K562 (cell line): ENCODE measurements around the gene SCIN. TPM values are rescaled to one million over a fixed set of nuclear protein-coding genes. Genes with fewer than 3 reads are reported as not detected.

Source experiments
- ATAC-seq: fragments of 200-7000 bp; cut with Tn5 transposase; 3 replicates; pipeline ENCODE4 v1.9.1; 2020; ENCODE audit warnings: moderate library complexity
- BruUV-seq: library from RNA; stranded (reverse); fragments of 400-500 nt; replicated peaks from 2 replicates; lab custom pipeline; 2021; lab: Mats Ljungman, UMichigan
- CTCF ChIA-PET: fragments of 300-600 bp; formaldehyde crosslinking; extraction: SDS; loops from one replicate; lab custom pipeline; 2021; ENCODE audit warnings: low intra/inter-chr PET ratio; lab: Yijun Ruan, JAX
- POLR2A ChIA-PET: fragments of 300-600, 350-650 bp; sonication (Branson Sonifier 250); formaldehyde crosslinking; extraction: SDS; loops from one replicate; lab custom pipeline; 2021; ENCODE audit warnings: antibody characterized with exemption, inconsistent platforms; lab: Yijun Ruan, JAX
- DNase-seq, 4 experiments: peaks; one replicate each; pipeline versions ENCODE4 v3.0.0 to v3.0.0-alpha.2; 2011 to 2018; ENCODE audit warnings: low spot score in 3 of 4, mixed read lengths in 3 of 4; ENCODE audit errors: extremely low read depth in 1 of 4
- FAIRE-seq: peaks from 2 replicates; lab custom pipeline; 2011; peaks lifted over from hg19 to GRCh38; lab: Jason Lieb, UNC
- H2AFZ ChIP-seq: 2 replicates; pipeline ENCODE4 v1.6.0; 2011; ENCODE audit warnings: low read depth, low read length, control low read depth, inconsistent platforms
- H3K27ac ChIP-seq: fragments of 200-600 bp; 3 replicates; pipeline ENCODE4 v1.8.0; 2011; ENCODE audit warnings: low read depth, mild to moderate bottlenecking, control low read depth, inconsistent platforms, low read length, moderate library complexity, mixed read lengths; ENCODE audit errors: extremely low read depth
- H3K27me3 ChIP-seq, 2 experiments: fragments of 300-600 bp in 1 of 2; 2 replicates in 1 of 2; 3 replicates in 1 of 2; pipeline versions ENCODE4 v1.6.0 to v1.8.0; 2011; ENCODE audit warnings: inconsistent platforms in 2 of 2, low read length in 2 of 2, mild to moderate bottlenecking in 1 of 2, mixed read lengths in 1 of 2, moderate library complexity in 1 of 2; ENCODE audit not compliant: control insufficient read depth in 2 of 2, insufficient read depth in 2 of 2
- H3K36me3 ChIP-seq: fragments of 300-600 bp; 3 replicates; pipeline ENCODE4 v1.8.0; 2011; ENCODE audit warnings: mild to moderate bottlenecking, low read length, inconsistent platforms; ENCODE audit not compliant: control insufficient read depth, insufficient read depth
- H3K4me1 ChIP-seq, 2 experiments: fragments of 200-600 bp in 1 of 2; replicated peaks in 1 of 2; 2 replicates in 1 of 2; 3 replicates in 1 of 2; pipeline versions ENCODE4 v1.5.1 to v1.8.0; 2011; ENCODE audit warnings: inconsistent platforms in 2 of 2, low read length in 2 of 2, mild to moderate bottlenecking in 1 of 2, mixed read lengths in 1 of 2, moderate library complexity in 1 of 2; ENCODE audit not compliant: control insufficient read depth in 2 of 2, insufficient read depth in 2 of 2
- H3K4me2 ChIP-seq: 2 replicates; pipeline ENCODE4 v1.6.1; 2011; ENCODE audit warnings: low read length, control low read depth, inconsistent platforms, mixed read lengths; ENCODE audit not compliant: insufficient read depth
- H3K4me3 ChIP-seq: fragments of 200-600 bp; sonication (generic), shearing (Covaris generic); 2 replicates; pipeline ENCODE4 v1.5.1; 2016; ENCODE audit warnings: control low read depth, inconsistent platforms
- H3K79me2 ChIP-seq: fragments of 200-600 bp; 3 replicates; pipeline ENCODE4 v1.8.0; 2011; ENCODE audit warnings: low read length, inconsistent platforms; ENCODE audit not compliant: control insufficient read depth, insufficient read depth
- H3K9ac ChIP-seq, 2 experiments: 2 replicates each; pipeline versions ENCODE4 v1.6.0 to v1.6.1; 2011; ENCODE audit warnings: low read depth in 2 of 2, low read length in 2 of 2, control low read depth in 1 of 2, inconsistent platforms in 1 of 2, mild to moderate bottlenecking in 1 of 2, mixed read lengths in 1 of 2; ENCODE audit not compliant: insufficient read depth in 1 of 2
- H3K9me1 ChIP-seq: one replicate; pipeline ENCODE4 v1.6.0; 2011; ENCODE audit warnings: inconsistent platforms, mild to moderate bottlenecking, low read length, moderate library complexity; ENCODE audit not compliant: control insufficient read depth, insufficient read depth
- H3K9me3 ChIP-seq: replicated peaks from 2 replicates; pipeline ENCODE4 v1.5.1; 2011; ENCODE audit warnings: low read depth, low read length, inconsistent platforms; ENCODE audit not compliant: control insufficient read depth, insufficient read depth
- H4K20me1 ChIP-seq: replicated peaks from 2 replicates; pipeline ENCODE4 v1.6.1; 2011; ENCODE audit warnings: low read length, inconsistent platforms, mixed read lengths; ENCODE audit not compliant: control insufficient read depth, insufficient read depth
- ARID1B ChIP-seq: fragments of 450-650 bp; IDR thresholded peaks from 2 replicates; pipeline ENCODE4 v1.6.1; 2016; ENCODE audit warnings: antibody characterized with exemption, mild to moderate bottlenecking, inconsistent platforms
- ATF3 ChIP-seq, 2 experiments: fragments of 450-650 bp in 1 of 2; sonication (generic) in 1 of 2; formaldehyde crosslinking in 1 of 2; IDR thresholded peaks in 1 of 2; conservative IDR thresholded peaks in 1 of 2; 2 replicates each; pipeline versions ENCODE4 v1.6.1 to v1.8.1; 2016 to 2023; ENCODE audit warnings: mild to moderate bottlenecking in 2 of 2, moderate library complexity in 2 of 2, inconsistent platforms in 1 of 2, missing genetic modification reagents in 1 of 2
- BCLAF1 ChIP-seq, 2 experiments: fragments of 450-650 bp in 1 of 2; IDR thresholded peaks; 2 replicates each; pipeline ENCODE4 v1.6.1; 2011 to 2017; ENCODE audit warnings: low read depth in 2 of 2, antibody characterized with exemption in 1 of 2, borderline replicate concordance in 1 of 2, low read length in 1 of 2, mild to moderate bottlenecking in 1 of 2, mixed read lengths in 1 of 2; ENCODE audit not compliant: control insufficient read depth in 1 of 2
- CBFA2T2 ChIP-seq: fragments of 450-650 bp; conservative IDR thresholded peaks from 2 replicates; pipeline ENCODE4 v1.6.1; 2017; ENCODE audit warnings: mild to moderate bottlenecking
- CBX5 ChIP-seq: IDR thresholded peaks from 2 replicates; pipeline ENCODE4 v1.6.1; 2014; ENCODE audit warnings: low read depth, borderline replicate concordance
- ELF1 ChIP-seq: fragments of 200-800 bp; sonication (Bioruptor generic); IDR thresholded peaks from 2 replicates; pipeline ENCODE4 v1.6.1; 2016; ENCODE audit warnings: missing genetic modification characterization, missing compliant biosample characterization
- FOXK2 ChIP-seq, 2 experiments: fragments of 450-650 bp; IDR thresholded peaks in 1 of 2; conservative IDR thresholded peaks in 1 of 2; 2 replicates each; pipeline ENCODE4 v1.6.1; 2016; ENCODE audit warnings: low read depth in 2 of 2, mild to moderate bottlenecking in 1 of 2
- ILF3 ChIP-seq: fragments of 450-650 bp; IDR thresholded peaks from 2 replicates; pipeline ENCODE4 v1.6.1; 2018; ENCODE audit warnings: antibody characterized with exemption, mild to moderate bottlenecking, moderate library complexity, borderline replicate concordance
- LEF1 ChIP-seq: fragments of 450-650 bp; IDR thresholded peaks from 2 replicates; pipeline ENCODE4 v1.6.1; 2016; ENCODE audit warnings: mild to moderate bottlenecking
- MAFK ChIP-seq: IDR thresholded peaks from 2 replicates; pipeline ENCODE4 v1.6.1; 2011; ENCODE audit warnings: low read length, improper control_type of control experiment
- MCM2 ChIP-seq: fragments of 450-650 bp; IDR thresholded peaks from 2 replicates; pipeline ENCODE4 v1.6.1; 2017; ENCODE audit warnings: low read depth, mild to moderate bottlenecking
- MITF ChIP-seq: IDR thresholded peaks from 2 replicates; pipeline ENCODE4 v1.6.1; 2014; ENCODE audit warnings: antibody characterized with exemption
- NFE2 ChIP-seq: IDR thresholded peaks from 2 replicates; pipeline ENCODE4 v1.6.1; 2014; ENCODE audit warnings: antibody characterized with exemption, low read depth
- NFRKB ChIP-seq: fragments of 450-650 bp; IDR thresholded peaks from 2 replicates; pipeline ENCODE4 v1.6.1; 2016; ENCODE audit warnings: low read depth
- PHB2 ChIP-seq: fragments of 450-650 bp; IDR thresholded peaks from 2 replicates; pipeline ENCODE4 v1.6.1; 2017; ENCODE audit warnings: low read depth
- ZNF316 ChIP-seq: fragments of 450-650 bp; IDR thresholded peaks from 2 replicates; pipeline ENCODE4 v1.6.1; 2016
- ZNF644 ChIP-seq: fragments of 200-800 bp; sonication (Bioruptor generic); IDR thresholded peaks from 2 replicates; pipeline ENCODE4 v1.6.1; 2016; ENCODE audit warnings: low read depth, missing genetic modification characterization, missing compliant biosample characterization
- ZNF79 ChIP-seq: fragments of 250-450 bp; sonication (Bioruptor Pico); IDR thresholded peaks from 2 replicates; pipeline ENCODE4 v1.4.0; 2020; ENCODE audit warnings: low read depth, mild to moderate bottlenecking, moderate library complexity
- WGBS: fragments of 100-300 bp; shearing (Covaris generic); methylation state at CpG from one replicate; pipeline ENCODE4 v1.1.6; 2016; ENCODE audit warnings: low coverage, mixed read lengths; ENCODE audit not compliant: insufficient coverage; ENCODE audit errors: missing lambda C conversion rate; 5-methylcytosine and 5-hydroxymethylcytosine counted together
- in situ Hi-C: fragments of 300-500 bp; cut with MboI; formaldehyde crosslinking; loops from 4 replicates; pipeline ENCODE4 v1.15.0; 2018; ENCODE audit warnings: inconsistent platforms, mixed read lengths
- intact Hi-C: fragments of 100-400 bp; cut with micrococcal nuclease; formaldehyde crosslinking; loops from 2 replicates; pipeline ENCODE4 v1.14.2; 2022
- polyA plus RNA-seq, 8 experiments: library from polyadenylated mRNA; depleted of rRNA in 4 of 8; stranded (reverse) in 5 of 8; unstranded in 3 of 8; fragments of >200 nt; fragmentation: Nextera tagmentation in 2 of 8; fragmentation: Illumina TruSeq in 1 of 8; extraction: Ambion mirVana in 2 of 8; extraction: Trizol in 1 of 8; gene quantifications; 2 replicates each; pipeline versions ENCODE4 v1.2.1 to v1.2.3, GENCODE V29; 2011 to 2014; ENCODE audit warnings: inconsistent platforms in 1 of 8, missing spikeins in 1 of 8
- total RNA-seq, 7 experiments: library from RNA; depleted of rRNA in 6 of 7; stranded (reverse); fragments of >200 nt in 6 of 7; fragmentation: Illumina TruSeq in 2 of 7; extraction: Trizol in 2 of 7; gene quantifications; 2 replicates each; pipeline versions ENCODE4 v1.2.1 to v1.2.3, GENCODE V29; 2011 to 2021; ENCODE audit warnings: low replicate concordance in 1 of 7

Gene SCIN
- total and polyA plus RNA-seq, 9 of the 15 experiments (the other 6 are each of a cell fraction or from before 2014, with no cell fraction given) = 0.67 to 18.2 (median 10.6) TPM

GRCh38 chr7:12590559-12590958, 20.0 kb downstream of the SCIN start:
- ChIA-PET CTCF (no interaction called here), POLR2A (interaction anchor here (0.6 to 1.4 kb wide), 4 partner anchors 11 to 222 kb away, joined by 3 to 6 read pairs (median 3); no protein-coding TSS in a partner anchor)
- DNase-seq (peak in 3 of 4 experiments; percentile 26 to 67 (median 32)), ATAC-seq (peak; percentile 52), FAIRE-seq (peak; percentile 54)
- Histone ChIP-seq H2AFZ (peak overlapping the region; percentile 75), H3K27ac (peak overlapping the region; percentile 69), H3K9ac (peak overlapping the region; percentile 67 to 82; a peak in 3 of 4 replicates), H3K9me1 (no peaks in the 10 kb centered on the region), H4K20me1 (no peaks in the 10 kb centered on the region), H3K4me1 (peaks cover 10 to 36% of the 10 kb centered on the region in 2 experiments; a peak in 4 of 5 replicates), H3K27me3 (no peaks in the 10 kb centered on the region), H3K4me3 (peak overlapping the region; percentile 30), H3K79me2 (peaks cover 34% of the 10 kb centered on the region; the same call in 2 of the 3 replicates), H3K36me3 (no peaks in the 10 kb centered on the region), H3K4me2 (peak overlapping the region; percentile 81), H3K9me3 (peaks cover 4% of the 10 kb centered on the region; the same call in 1 of the 2 replicates)
- 3% methylated on average over 7 of the region's 7 CpGs for WGBS
- intact Hi-C loops (no loop called here), in situ Hi-C loops (no loop called here)
- no TSS peak for BruUV-seq
- TF ChIP-seq MCM2 (no peak), MAFK (0 out of 2 replicates have a peak, but pooled peaks have one; percentile 4), NFE2 (peak; percentile 59; the same call in 1 of the 2 replicates), FOXK2 (conservative IDR thresholded peaks at IDR 0.05 in 1 of 2, IDR thresholded peaks at IDR 0.05 in 1 of 2; ENCODE audit: low read depth in 2 of 2) (peak; percentile 15 to 30; a peak in 1 of 4 replicates), NFRKB (0 out of 2 replicates have a peak, but pooled peaks have one; percentile 2), ARID1B (peak; percentile 70), ZNF316 (0 out of 2 replicates have a peak, but pooled peaks have one; percentile 2), PHB2 (no peak), ZNF644 (tag) (no peak), BCLAF1 (IDR thresholded peaks at IDR 0.05; ENCODE audit: borderline replicate concordance in 1 of 2, control insufficient read depth in 1 of 2, low read depth in 2 of 2, low read length in 1 of 2) (no peak), ZNF79 (CRISPR knock-in tag) (no peak), MITF (no peak), CBX5 (no peak), ILF3 (no peak), ELF1 (tag) (no peak), LEF1 (no peak), CBFA2T2 (peak; percentile 74), ATF3 (IDR thresholded peaks at IDR 0.05) (no peak), ATF3 (CRISPR knock-in tag; conservative IDR thresholded peaks at IDR 0.05) (no peak)
